ENCODE results near the gene ATF1. TPM values are rescaled to one million over a fixed set of nuclear protein-coding genes. Genes with fewer than 3 reads are reported as not detected.

ATF1 gene
- total and polyA plus RNA-seq, 2 of the 8 experiments (the other 6 are each of a cell fraction or from before 2014, with no cell fraction given): 23.2 to 41.8 TPM

DNA sequence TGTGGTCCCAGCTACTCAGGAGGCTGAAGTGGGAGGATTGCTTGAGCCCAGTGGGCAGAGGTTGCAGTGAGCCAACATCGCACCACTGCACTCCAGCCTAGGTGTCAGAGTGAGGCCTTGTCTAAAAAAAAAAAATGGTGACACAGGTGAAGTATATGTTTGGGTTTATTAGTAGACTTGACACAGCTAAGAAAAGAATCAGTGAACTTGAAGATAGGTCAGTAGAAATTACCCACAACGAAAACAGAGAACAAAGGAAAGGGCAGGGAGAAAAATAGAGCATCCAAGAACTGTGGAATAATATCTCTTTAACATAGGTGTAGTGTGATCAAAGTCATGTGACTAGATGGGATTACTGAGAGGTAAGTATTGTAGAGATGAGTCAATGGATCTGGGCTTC lies 23.7 kb downstream of the ATF1 start:
- ChIA-PET POLR2A (ENCODE audit: partially characterized antibody) (interaction anchor here (0.6 kb wide), 1 partner anchor 161 kb away, joined by 3 read pairs; no protein-coding TSS in a partner anchor), CTCF (ENCODE audit: partially characterized antibody) (interaction anchor here (0.7 kb wide), 1 partner anchor 8 kb away, joined by 3 read pairs; no protein-coding TSS in a partner anchor)
- H4K5ac ChIP-seq (ENCODE audit: insufficient read length, low read depth, low read length): no peak overlapping the region
- no peak overlapping the region for H2BK15ac ChIP-seq (ENCODE audit: low read length)
- peaks cover 0 to 5% of the 10 kb centered on the region in 2 experiments; a peak in 1 of 4 replicates for H3K9me3 ChIP-seq (ENCODE audit: insufficient read depth in 2 of 2, low read depth in 1 of 2, low read length in 1 of 2)
- no peak overlapping the region for H3K27ac ChIP-seq (ENCODE audit: low read depth, low read length)
- H3K56ac ChIP-seq (replicated peaks; ENCODE audit: insufficient read length, low read depth, low read length): no peak overlapping the region
- no peak overlapping the region for H4K8ac ChIP-seq (ENCODE audit: extremely low read depth, insufficient read depth, low read length)
- TF ChIP-seq TCF12 (IDR thresholded peaks at IDR 0.05; ENCODE audit: low read depth, low read length) (no peak), KDM4A (IDR thresholded peaks at IDR 0.05; ENCODE audit: low read depth, low read length, severe bottlenecking) (no peak), TBP (IDR thresholded peaks at IDR 0.05; ENCODE audit: low read depth, low read length) (no peak), CHD1 (IDR thresholded peaks at IDR 0.05; ENCODE audit: low read depth, low read length) (no peak), RAD21 (IDR thresholded peaks at IDR 0.05 in 1 of 2, conservative IDR thresholded peaks at IDR 0.05 in 1 of 2; ENCODE audit: low read depth in 2 of 2, low read length in 2 of 2) (no peak), BRCA1 (IDR thresholded peaks at IDR 0.05; ENCODE audit: low read depth, low read length) (no peak), ATF2 (IDR thresholded peaks at IDR 0.05; ENCODE audit: low read length) (no peak), RBBP5 (IDR thresholded peaks at IDR 0.05; ENCODE audit: borderline replicate concordance, low read depth, low read length) (no peak), TAF1 (IDR thresholded peaks at IDR 0.05; ENCODE audit: low read depth, low read length) (no peak), SIRT6 (IDR thresholded peaks at IDR 0.05; ENCODE audit: low read length) (no peak), SIX5 (IDR thresholded peaks at IDR 0.05; ENCODE audit: low read depth, low read length) (no peak)
- H2AK5ac ChIP-seq (ENCODE audit: low read depth, low read length): no peak overlapping the region
- no peaks in the 10 kb centered on the region for H4K20me1 ChIP-seq (replicated peaks in 1 of 2; ENCODE audit: control insufficient read depth in 1 of 2, insufficient read depth in 2 of 2, low read length in 2 of 2)
- no peak for DNase-seq (ENCODE audit: low read depth in 1 of 2, low spot score in 2 of 2)
- H3K9ac ChIP-seq (replicated peaks in 1 of 4; ENCODE audit: extremely low read depth in 1 of 4, low read depth in 3 of 4, low read length in 3 of 4): no peak overlapping the region
- no peak overlapping the region for H2BK20ac ChIP-seq (ENCODE audit: low read length)
- peaks cover 0 to 3% of the 10 kb centered on the region in 2 experiments; a peak in 2 of 4 replicates for H3K79me2 ChIP-seq (ENCODE audit: control insufficient read depth in 1 of 2, insufficient read depth in 2 of 2, low read length in 2 of 2)
- no peak overlapping the region for H3K4ac ChIP-seq (replicated peaks; ENCODE audit: insufficient read length, low read depth, low read length)
- H2BK12ac ChIP-seq (ENCODE audit: low read depth, low read length): no peak overlapping the region
- no peak for FAIRE-seq
- no peak overlapping the region for H3K14ac ChIP-seq (ENCODE audit: insufficient read length)
- no peak overlapping the region for H3K4me3 ChIP-seq (ENCODE audit: extremely low read depth in 1 of 4, insufficient read depth in 2 of 4, low read depth in 3 of 4, low read length in 4 of 4)
- H3K79me1 ChIP-seq (ENCODE audit: low read depth, low read length): peaks cover 4% of the 10 kb centered on the region; the same call in 1 of the 2 replicates
- no peak overlapping the region for H3K23ac ChIP-seq (ENCODE audit: insufficient read length)
- no peaks in the 10 kb centered on the region for H3K4me1 ChIP-seq (replicated peaks in 1 of 4; ENCODE audit: control insufficient read depth in 3 of 4, insufficient read depth in 4 of 4, low read length in 3 of 4)
- no peak overlapping the region for H2AFZ ChIP-seq (ENCODE audit: low read length)
- H3K4me2 ChIP-seq (ENCODE audit: insufficient read depth in 1 of 2, low read depth in 2 of 2, low read length in 2 of 2): no peak overlapping the region
- no peak overlapping the region for H3K18ac ChIP-seq (ENCODE audit: extremely low read depth, low read length)
- H3K27me3 ChIP-seq (replicated peaks in 1 of 4; ENCODE audit: control insufficient read depth in 3 of 4, extremely low read depth in 1 of 4, insufficient read depth in 3 of 4, low read length in 3 of 4): no peaks in the 10 kb centered on the region
- no peak overlapping the region for H2BK120ac ChIP-seq (replicated peaks; ENCODE audit: low read depth, low read length)
- WGBS, 2 experiments (ENCODE audit: extremely low coverage in 1 of 2, insufficient coverage in 1 of 2, insufficient read length in 1 of 2, insufficient replicate concordance in 2 of 2, low coverage in 1 of 2, low lambda C conversion rate in 2 of 2, missing lambda C conversion rate in 1 of 2): 82% methylated on average over 2 of the region's 2 CpGs; no CpG with 5 or more reads in 1 of the 2 experiments
- H3K23me2 ChIP-seq (ENCODE audit: low read depth, low read length): no peaks in the 10 kb centered on the region; the same call in 1 of the 2 replicates
- 0 out of 8 replicates have a peak, but pooled peaks cover 0 to 2% (median 0%) of the 10 kb centered on the region in 4 experiments for H3K36me3 ChIP-seq (ENCODE audit: control insufficient read depth in 2 of 4, insufficient read depth in 4 of 4, low read length in 3 of 4)
- no peak overlapping the region for H2BK5ac ChIP-seq (ENCODE audit: low read depth, low read length)
- no peak overlapping the region for H4K91ac ChIP-seq (replicated peaks; ENCODE audit: insufficient read length, low read length)
